Activated T-cell treated with anti-CD3 and anti-CD28 coated beads, Interleukin-2, amount 50 U/mL, for 1 hour (primary cell): ENCODE results near the gene SNX25.
"Not testable (repeated sequence)": the region's sequence is repeated elsewhere in the genome, so short reads cannot be mapped to it uniquely, and the experiment has no call there.

Experiments
- DNase-seq: peaks from one replicate; pipeline ENCODE4 v3.0.0-alpha.2; 2020

Gene SNX25

GRCh38 chr4:185311113-185311888 is 101.9 kb downstream of the SNX25 start:
- no peak for DNase-seq

GRCh38 chr4:185312699-185313098 is 103.3 kb downstream of the SNX25 start:
- DNase-seq = no peak

DNA sequence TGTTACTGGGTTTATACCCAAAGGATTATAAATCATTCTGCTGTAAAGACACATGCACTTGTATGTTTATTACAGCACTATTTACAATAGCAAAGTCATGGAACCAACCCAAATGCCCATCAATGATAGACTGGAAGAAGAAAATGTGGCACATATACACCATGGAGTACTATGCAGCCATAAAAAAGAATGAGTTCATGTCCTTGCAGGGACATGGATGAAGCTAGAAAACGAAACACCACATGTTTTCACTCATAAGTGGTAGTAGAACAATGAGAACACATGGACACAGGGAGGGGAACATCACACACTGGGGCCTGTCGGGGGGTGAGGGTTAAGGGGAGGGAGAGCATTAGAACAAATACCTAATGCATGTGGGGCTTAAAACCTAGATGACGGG is 108.1 kb downstream of the SNX25 start:
- DNase-seq = not testable (repeated sequence)

- DNase-seq = no peak
Measured at GRCh38 chr4:185317880-185318279, 108.5 kb downstream of the SNX25 start.

- no peak for DNase-seq
Measured at GRCh38 chr4:185318679-185319078, 109.3 kb downstream of the SNX25 start.

DNA sequence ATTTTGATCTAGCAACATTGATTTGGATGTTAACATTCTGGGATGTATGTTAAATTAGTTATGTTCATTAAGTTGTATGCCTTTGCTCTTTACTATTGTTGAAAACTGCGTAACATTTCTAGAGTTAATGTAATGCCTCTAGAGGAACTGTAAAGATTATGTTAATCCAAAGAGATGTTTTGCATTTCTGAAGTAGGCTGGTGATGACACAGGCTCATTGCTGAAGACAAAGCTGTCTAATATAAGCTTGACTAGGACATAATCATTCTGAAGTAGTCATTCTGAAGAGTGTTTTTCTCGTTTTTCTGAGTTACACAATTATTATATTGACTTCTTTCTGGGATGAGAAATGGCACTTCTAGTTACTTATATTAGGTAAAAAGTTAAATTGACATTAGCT is 113.4 kb downstream of the SNX25 start:
- no peak for DNase-seq

GRCh38 chr4:185323606-185324005 is 114.2 kb downstream of the SNX25 start:
- no peak for DNase-seq

DNA sequence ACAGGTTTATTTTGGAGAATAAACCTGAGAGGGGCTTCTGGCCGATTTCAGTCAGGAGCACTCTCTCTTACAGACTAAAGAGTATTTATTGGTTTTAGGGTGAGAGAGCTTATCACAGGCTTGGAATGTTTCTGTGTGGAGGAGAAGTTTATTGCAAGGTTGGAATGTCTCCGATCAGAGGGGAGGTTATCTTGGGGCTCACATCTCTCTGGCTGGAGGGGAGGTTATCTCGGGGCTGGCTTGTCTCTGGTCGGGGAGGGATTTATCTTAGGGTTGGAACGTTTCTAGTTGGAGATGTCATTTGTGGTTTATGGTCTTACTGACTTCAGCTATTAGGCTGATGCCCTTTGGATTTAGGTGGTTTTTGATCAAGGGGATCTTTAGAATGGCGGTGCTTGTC is 115.0 kb downstream of the SNX25 start:
- DNase-seq = not testable (repeated sequence)

DNA sequence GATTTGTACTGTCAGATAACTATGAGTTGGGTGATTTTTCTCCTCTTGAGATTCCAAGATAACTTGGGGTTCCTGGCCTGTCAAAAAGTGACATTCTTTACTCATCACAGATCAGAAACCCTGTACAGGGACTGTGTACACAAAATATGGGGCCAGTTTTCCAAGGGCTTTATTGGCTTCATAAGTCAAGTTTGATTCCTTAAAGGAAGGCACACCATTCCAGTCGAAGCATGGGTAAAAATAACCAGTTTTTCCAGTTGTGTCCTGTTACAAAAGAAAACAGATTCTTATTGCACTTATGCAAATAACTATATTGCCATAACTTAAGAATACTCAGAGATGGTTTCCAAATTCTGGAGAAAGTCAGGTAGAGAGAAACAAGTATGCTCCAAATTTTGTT is 116.3 kb downstream of the SNX25 start:
- not testable (repeated sequence) for DNase-seq

- DNase-seq = no peak
Measured at GRCh38 chr4:185328586-185328985, 119.2 kb downstream of the SNX25 start.

DNA sequence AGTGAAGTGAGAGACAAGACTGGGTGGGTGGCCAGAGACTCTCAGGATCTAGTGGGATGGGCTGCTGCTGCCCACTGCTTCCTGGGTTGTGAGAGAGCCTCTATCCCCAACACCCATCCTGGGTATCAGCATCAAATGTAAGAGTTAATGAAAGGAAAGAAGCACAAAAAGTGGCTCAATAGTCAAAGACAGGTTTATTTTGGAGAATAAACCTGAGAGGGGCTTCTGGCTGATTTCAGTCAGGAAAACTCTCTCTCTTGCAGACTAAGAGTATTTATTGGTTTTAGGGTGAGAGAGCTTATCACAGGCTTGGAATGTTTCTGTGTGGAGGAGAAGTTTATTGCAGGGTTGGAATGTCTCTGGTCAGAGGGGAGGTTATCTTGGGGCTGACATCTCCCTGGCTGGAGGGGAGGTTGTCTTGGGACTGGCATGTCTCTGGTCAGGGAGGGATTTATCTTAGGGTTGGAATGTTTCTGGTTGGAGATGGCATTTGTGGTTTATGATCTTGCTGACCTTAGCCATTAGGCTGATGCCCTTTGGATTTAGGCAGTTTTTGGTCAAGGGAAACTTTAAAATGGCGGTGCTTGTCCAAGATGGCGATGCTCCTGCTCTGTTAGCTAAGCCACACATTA is 120.6 kb downstream of the SNX25 start:
- DNase-seq = not testable (repeated sequence)

- DNase-seq = no peak
Measured at GRCh38 chr4:185332575-185333464, 123.4 kb downstream of the SNX25 start.

DNA sequence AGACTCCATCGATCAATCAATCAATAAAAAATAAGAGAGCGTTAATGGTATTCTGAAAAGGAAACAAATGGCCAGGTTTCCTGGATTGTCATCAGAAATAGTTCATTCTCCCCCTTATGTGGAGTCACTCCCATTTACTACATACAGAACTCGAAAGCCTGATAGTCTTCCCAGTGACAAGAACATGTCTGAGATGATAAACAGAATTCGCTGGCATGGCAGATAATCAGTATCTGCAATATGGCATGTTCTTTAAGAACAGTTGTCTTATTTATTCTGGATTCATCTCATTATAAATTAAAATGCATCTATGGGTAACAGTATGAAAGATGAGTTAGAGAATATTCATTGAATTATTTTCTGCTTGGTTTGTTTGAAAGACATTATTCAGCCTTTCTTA is 124.9 kb downstream of the SNX25 start:
- DNase-seq = no peak

GRCh38 chr4:185335579-185335978 is 126.2 kb downstream of the SNX25 start:
- DNase-seq = no peak

DNA sequence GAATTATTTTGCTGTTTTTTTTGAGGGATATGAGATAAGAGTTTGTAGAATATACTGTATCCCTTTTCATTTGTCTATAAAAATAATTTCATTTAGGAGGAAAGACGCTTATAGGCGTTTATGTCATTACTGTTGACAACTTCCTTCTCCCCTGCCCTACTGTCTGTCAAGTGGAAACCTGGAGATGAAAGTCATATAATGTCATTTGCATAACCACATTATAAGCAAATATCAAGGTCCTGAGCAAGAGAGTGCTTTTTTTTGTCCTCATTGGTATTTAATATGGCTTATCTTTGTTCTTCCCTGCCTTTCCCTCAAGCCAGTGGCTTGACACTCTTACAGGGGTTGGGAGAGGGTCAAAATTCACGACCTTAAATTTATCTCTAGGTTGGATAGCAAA is 130.5 kb downstream of the SNX25 start:
- no peak for DNase-seq

DNA sequence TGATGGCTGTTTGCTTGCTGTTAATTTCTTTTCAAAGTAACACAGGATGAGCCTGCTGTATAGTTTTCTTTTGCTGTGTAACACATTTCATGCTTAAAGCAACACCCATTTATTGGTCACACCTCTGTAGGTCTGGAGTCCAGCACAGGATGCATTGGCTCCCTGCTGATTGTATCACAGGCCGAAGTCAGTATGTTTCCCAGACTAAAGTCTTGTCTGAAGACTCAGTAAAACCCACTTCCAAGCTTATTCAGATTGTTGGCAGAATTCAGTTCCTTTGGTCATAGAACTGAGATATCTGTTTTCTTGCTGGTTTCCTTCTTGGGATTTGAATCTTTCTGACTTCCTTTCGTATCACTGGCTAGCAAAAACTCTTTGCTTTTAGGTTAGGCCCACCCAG is 132.0 kb downstream of the SNX25 start:
- no peak for DNase-seq

DNA sequence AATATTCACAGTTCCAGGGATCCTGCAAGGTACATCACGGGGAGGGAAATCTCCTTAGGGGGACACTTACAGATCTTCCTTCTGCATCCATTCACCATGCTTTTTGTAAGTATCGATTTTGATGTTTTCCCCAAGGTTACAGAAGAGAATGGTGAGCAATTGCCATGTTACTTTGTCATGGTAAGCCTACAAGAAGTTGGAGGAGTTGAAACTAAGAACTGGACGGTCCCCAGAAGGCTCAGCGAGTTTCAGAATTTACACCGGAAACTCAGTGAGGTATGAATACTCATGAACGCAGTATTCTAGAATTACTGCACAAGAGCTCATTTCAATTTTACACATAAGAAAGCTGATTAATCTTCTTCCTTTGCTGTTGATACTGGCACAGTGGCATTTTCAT is 132.4 kb downstream of the SNX25 start:
- no peak for DNase-seq

GRCh38 chr4:185343726-185344581 is 134.6 kb downstream of the SNX25 start:
- DNase-seq = no peak

DNA sequence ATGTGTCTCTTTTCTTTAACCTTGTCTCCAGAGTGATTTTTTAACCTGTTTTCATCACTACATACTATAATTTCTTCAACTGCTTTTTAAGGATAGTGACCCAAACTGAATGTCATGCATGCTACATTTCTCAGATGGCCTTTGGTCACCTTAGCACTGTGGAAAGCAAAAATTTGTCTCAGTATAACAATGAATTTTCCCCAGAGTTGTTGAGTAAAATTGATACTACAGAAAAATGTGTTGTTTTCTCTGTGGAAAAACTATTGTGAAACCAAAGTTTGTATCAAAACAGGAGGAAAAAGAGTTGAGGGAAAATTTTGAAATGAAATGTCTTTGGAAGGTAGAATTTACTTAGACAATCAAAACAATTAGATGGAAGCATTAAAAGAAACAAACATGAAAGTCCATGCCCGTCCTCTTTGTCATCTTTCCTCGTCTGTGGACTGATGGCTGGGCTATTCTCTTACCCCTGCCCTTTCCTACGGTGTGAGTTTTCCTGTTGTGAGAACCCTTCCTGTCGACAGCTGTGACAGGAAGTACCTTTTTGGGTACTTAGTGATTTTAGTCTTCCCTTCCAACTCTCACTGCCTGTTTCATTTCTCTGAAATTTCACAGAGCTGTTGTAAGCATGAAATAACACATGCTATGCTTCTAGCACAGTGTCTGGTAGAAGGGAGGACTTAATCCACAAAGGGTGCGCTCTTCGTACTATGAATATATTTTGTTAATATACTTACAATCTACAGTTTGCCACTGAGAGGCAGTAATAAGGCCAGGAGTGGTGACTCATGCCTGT is 135.5 kb downstream of the SNX25 start:
- DNase-seq = no peak

DNA sequence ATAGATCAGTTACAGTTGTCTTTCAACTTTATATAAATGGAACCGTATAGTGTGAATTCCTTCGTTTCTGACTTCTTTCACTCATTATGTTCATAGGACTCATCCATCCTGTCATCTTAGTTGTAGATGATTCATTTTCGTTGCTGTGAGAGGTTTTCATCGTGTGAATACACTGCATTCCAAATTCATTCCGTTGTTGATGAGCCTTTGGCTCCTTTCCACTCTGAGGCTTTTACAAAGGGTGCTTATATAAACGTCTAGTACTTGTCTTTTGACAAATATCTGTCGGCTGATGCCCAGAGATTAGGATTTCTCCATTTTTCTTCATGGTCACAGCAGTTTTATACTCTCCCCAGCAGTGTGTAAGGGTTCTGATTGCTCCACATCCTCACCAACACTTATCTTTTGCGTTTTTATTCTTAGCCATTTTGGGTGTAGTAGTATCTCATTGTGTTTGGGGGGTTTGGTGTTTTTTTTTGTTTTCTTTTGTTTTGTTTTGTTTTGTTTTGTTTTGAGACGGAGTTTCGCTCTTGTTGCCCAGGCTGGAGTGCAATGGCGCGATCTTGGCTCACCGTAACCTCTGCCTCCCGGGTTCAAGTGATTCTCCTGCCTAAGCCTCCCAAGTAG is 137.7 kb downstream of the SNX25 start:
- DNase-seq = no peak

GRCh38 chr4:185351691-185352090 is 142.3 kb downstream of the SNX25 start:
- DNase-seq = no peak
